Thyroid gland (tissue), 4 donors: Measurements from ENCODE around the gene OR2AT4.
"Not testable (repeated sequence)": the region's sequence is repeated elsewhere in the genome, so short reads cannot be mapped to it uniquely, and the experiment has no call there.

Experiments used
- CTCF ChIP-seq, 6 experiments: fragments of 200-600 bp in 3 of 6; fragments of 450-650 bp in 3 of 6; sonication (generic) in 3 of 6; IDR thresholded peaks; one replicate each; pipeline ENCODE4 v1.5.1; 2016 to 2019; ENCODE audit warnings: antibody characterized with exemption in 6 of 6, mild to moderate bottlenecking in 2 of 6, inconsistent platforms in 1 of 6, moderate library complexity in 1 of 6
- POLR2A ChIP-seq, 2 donors: fragments of 450-650 bp; IDR thresholded peaks; one replicate each; pipeline ENCODE4 v1.6.1; 2017; ENCODE audit warnings: antibody characterized with exemption in 2 of 2, mild to moderate bottlenecking in 2 of 2, moderate library complexity in 1 of 2

- TF ChIP-seq CTCF, POLR2A (IDR thresholded peaks at IDR 0.05): not testable (repeated sequence)
Measured at GRCh38 chr11:75098181-75098580, 1.5 kb upstream of the OR2AT4 start.
